ENCODE measurements around the gene NOP14. TPM values are rescaled to one million over a fixed set of nuclear protein-coding genes. Genes with fewer than 3 reads are reported as not detected.

NOP14 gene
- 10 to 100 TPM; 34.8 to 39.4 (median 37.0) TPM for total RNA-seq (2021; fragmentation: NEBNext Ultra II Directional; extraction: Animal tissue kit (Norgen Biotek cat#: 25700))
- long read RNA-seq, transcript NOP14-203 (18 exons, 3,538 nt) = major isoform, 8 of 22 reads
- long read RNA-seq, partial matches to known transcripts = 9 of 22 reads
- long read RNA-seq, other reads (novel, unspliced or antisense) = 5 of 22 reads

DNA sequence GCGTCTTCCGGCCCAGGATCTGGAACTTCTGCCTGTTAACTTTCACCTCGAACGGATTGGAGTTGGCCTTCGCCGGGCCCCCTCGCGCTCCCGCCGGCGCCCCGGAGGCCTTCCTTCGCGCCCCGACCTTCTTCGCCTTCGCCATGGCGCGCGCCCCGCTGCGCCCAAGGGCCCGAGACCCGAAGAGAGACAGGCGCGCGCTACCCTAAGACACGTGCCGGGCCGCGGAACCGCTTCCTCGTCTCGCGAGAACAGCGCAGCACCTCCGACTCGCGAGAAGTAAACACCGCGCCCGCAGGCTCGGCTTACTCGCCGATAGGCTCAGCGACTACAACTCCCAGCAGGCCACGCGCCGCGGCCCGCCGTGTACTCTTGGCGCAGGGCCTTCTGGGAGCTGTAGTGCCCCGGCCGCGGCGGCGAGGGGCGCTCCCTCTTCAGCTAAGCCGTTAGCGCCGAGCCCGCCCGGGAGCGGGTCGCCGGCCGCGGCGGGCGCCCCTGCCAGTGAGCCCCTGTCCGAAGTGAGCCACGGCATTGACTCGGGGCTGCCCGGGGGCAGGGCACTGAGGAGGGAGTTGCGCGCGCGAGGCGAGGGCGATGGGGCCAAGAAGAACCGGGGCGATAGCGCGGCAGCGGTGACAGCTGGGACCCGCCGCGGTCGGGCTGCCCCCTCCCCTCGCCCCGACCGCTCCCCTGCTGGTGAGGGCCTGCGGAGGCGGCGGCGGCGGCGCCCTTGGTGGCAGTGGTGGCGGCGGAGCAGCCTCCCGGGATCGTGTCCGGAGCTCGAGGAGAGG is at the start of gene NOP14, which contains the start of gene GRK4:
Gene NOP14, minus strand, starts transcription at position 232 of the 791 bp plus-strand sequence. Its CDS starts 87 bp downstream, at position 145.
Gene GRK4, plus strand, starts transcription at position 397 of the 791 bp plus-strand sequence. CDS start 500 bp downstream, outside the sequence.
- Mint-ChIP-seq H3K4me1 (ENCODE audit: low read depth) (peaks cover 40% of the 10 kb centered on the region), H3K9me3 (no peaks in the 10 kb centered on the region), H3K27ac (peak within 1 kb of the TSS; percentile 94), H3K36me3 (ENCODE audit: low read depth) (peaks cover 19% of the 10 kb centered on the region), H3K4me3 (peak within 1 kb of the TSS; percentile 91), H3K27me3 (ENCODE audit: insufficient read depth) (no peaks in the 10 kb centered on the region)
- TF ChIP-seq, protein P1, sequence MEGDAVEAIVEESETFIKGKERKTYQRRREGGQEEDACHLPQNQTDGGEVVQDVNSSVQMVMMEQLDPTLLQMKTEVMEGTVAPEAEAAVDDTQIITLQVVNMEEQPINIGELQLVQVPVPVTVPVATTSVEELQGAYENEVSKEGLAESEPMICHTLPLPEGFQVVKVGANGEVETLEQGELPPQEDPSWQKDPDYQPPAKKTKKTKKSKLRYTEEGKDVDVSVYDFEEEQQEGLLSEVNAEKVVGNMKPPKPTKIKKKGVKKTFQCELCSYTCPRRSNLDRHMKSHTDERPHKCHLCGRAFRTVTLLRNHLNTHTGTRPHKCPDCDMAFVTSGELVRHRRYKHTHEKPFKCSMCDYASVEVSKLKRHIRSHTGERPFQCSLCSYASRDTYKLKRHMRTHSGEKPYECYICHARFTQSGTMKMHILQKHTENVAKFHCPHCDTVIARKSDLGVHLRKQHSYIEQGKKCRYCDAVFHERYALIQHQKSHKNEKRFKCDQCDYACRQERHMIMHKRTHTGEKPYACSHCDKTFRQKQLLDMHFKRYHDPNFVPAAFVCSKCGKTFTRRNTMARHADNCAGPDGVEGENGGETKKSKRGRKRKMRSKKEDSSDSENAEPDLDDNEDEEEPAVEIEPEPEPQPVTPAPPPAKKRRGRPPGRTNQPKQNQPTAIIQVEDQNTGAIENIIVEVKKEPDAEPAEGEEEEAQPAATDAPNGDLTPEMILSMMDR (IDR thresholded peaks at IDR 0.05) = peak; percentile 64
- peak; percentile 97 for DNase-seq

DNA sequence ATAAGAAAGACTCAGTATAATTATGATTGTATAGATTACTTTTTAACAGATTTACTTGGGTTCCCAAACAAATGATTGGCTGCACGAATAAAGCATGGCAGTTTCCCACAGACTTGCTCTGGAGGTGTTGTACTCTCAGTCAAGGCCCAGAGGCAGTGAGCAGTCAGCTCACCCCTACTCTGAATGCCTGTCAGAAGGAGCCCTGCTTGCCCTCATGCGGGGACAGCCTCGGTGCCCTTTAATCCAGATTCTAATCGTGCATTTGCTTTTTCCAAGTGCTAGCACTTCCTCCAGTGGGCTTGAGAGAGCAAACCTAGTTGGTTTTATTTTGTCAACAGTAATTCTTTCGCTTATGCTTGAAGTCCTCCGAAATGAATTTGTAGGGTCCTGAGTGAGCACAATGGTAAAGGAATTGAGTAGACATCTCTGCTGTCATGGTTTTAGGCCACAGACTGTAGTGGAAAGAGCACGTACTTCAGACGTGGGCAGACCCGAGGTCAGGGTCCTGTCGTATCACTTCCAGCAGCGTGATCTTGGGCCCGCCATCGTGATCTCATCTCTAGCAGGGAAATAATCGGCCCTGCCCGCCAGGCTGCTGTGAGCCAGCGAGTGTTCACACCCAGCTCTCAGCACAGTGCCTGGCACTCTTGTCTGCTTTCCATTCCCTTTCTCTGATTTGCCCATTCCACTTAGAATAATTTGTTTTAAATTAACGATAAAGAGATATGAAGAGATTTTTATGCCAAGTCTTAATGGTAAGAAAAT is 48.4 kb upstream of the NOP14 start:
- Mint-ChIP-seq H3K4me1 (ENCODE audit: low read depth) (peaks cover 30% of the 10 kb centered on the region), H3K27me3 (ENCODE audit: insufficient read depth) (peaks cover 9% of the 10 kb centered on the region), H3K36me3 (ENCODE audit: low read depth) (no peaks in the 10 kb centered on the region), H3K27ac (no peak overlapping the region), H3K4me3 (no peak overlapping the region), H3K9me3 (no peaks in the 10 kb centered on the region)
- TF ChIP-seq, protein P1 (IDR thresholded peaks at IDR 0.05) = no peak
- no peak for DNase-seq

DNA sequence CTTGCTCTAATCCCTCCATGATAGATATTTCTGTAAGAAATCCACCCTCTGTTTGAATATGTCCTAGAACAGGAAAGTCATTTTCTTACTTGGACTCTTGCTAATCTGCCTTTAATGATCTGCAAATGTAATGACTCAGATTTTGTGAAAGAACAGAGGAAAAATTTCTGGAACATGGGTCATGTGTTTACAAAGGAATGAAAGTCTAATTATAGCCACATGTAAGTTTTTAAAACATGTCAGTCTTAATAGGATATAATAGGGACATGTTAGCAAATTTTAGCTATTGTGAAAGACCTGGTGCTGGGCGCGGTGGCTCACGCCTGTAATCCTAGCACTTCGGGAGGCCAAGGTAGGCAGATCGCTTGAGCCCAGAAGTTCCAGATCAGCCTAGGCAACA is 47.8 kb upstream of the NOP14 start:
- Mint-ChIP-seq H3K36me3 (ENCODE audit: low read depth) (no peaks in the 10 kb centered on the region), H3K27ac (peak overlapping the region; percentile 78), H3K27me3 (ENCODE audit: insufficient read depth) (peaks cover 11% of the 10 kb centered on the region), H3K9me3 (no peaks in the 10 kb centered on the region), H3K4me1 (ENCODE audit: low read depth) (peaks cover 30% of the 10 kb centered on the region), H3K4me3 (peak overlapping the region; percentile 60)
- TF ChIP-seq, protein P1 (IDR thresholded peaks at IDR 0.05) = no peak
- DNase-seq = peak; percentile 89

DNA sequence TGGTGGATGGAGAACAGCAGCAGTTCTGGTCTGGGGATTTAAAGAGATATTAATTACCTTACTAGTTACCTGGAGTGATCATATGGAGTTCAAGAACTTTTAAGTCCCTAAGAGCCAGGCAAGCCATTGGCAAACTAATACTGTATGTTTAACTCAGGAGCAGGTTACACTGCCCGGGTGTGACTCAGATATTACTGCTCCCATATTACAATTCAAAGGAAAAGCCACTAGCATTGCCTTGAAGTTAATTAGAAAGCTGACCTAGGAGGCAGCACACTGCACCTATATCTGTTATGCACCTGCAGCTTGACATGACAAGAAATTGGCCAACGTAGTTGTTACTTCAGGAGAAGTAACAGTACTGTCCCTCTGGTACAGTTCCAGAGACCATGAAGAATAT is 47.4 kb upstream of the NOP14 start:
- Mint-ChIP-seq H3K4me1 (ENCODE audit: low read depth) (peaks cover 30% of the 10 kb centered on the region), H3K36me3 (ENCODE audit: low read depth) (no peaks in the 10 kb centered on the region), H3K27me3 (ENCODE audit: insufficient read depth) (peaks cover 11% of the 10 kb centered on the region), H3K27ac (peak overlapping the region; percentile 78), H3K9me3 (no peaks in the 10 kb centered on the region), H3K4me3 (peak overlapping the region; percentile 60)
- DNase-seq = no peak
- TF ChIP-seq, protein P1 (IDR thresholded peaks at IDR 0.05) = no peak

DNA sequence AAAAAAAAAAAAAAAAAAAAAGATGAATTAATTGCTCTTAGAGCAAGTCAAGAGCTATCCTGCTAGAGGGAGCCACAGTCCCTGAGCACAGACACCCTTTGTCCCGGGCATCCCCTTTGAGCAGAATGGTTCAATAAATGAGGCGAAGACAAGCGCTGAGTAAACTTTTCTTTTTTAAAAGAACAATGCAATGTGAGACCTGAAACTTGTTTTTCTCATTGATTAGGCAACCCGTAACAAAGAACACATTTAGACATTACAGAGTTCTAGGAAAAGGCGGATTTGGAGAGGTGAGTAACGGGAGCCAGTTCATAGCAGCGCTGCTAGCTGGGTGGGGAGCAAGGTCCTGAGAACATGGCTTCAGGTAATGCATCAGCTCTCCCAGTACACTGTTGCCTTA is 46.2 kb upstream of the NOP14 start:
- Mint-ChIP-seq H3K27ac (no peak overlapping the region), H3K4me1 (ENCODE audit: low read depth) (peaks cover 30% of the 10 kb centered on the region), H3K36me3 (ENCODE audit: low read depth) (no peaks in the 10 kb centered on the region), H3K9me3 (no peaks in the 10 kb centered on the region), H3K27me3 (ENCODE audit: insufficient read depth) (peaks cover 11% of the 10 kb centered on the region), H3K4me3 (no peak overlapping the region)
- TF ChIP-seq, protein P1 (IDR thresholded peaks at IDR 0.05) = peak; percentile 45
- DNase-seq = no peak

All from HFFc6 (cell line).